HCT116 (cell line): ENCODE measurements around the gene SORCS2. TPM values are rescaled to one million over a fixed set of nuclear protein-coding genes. Genes with fewer than 3 reads are reported as not detected.

Source experiments
- ATAC-seq: fragments of 200-7000 bp; cut with Tn5 transposase; 2 replicates; pipeline ENCODE4 v1.9.1; 2020; ENCODE audit warnings: mild to moderate bottlenecking, moderate library complexity
- BruUV-seq: library from RNA; stranded (reverse); fragments of 400-500 nt; replicated peaks from 2 replicates; lab custom pipeline; 2021; lab: Mats Ljungman, UMichigan
- CTCF ChIA-PET: fragments of 300-600 bp; sonication (Branson Sonifier 250); formaldehyde crosslinking; loops from one replicate; lab custom pipeline; 2021; ENCODE audit warnings: antibody characterized with exemption; lab: Charles Lee
- POLR2A ChIA-PET: fragments of 300-600, 350-600 bp; sonication (Branson Sonifier 250); formaldehyde crosslinking; loops from one replicate; lab custom pipeline; 2021; ENCODE audit warnings: antibody characterized with exemption; lab: Charles Lee
- RAD21 ChIA-PET, 2 experiments: fragments of 300-600 bp; sonication (Branson Sonifier 250); formaldehyde crosslinking; loops; one replicate each; lab custom pipeline; 2023; ENCODE audit warnings: low total read pairs in 2 of 2; ENCODE audit not compliant: uncharacterized antibody in 2 of 2, unreplicated experiment in 2 of 2, low non-redundant PET in 1 of 2; lab: Charles Lee
- DNase-seq: peaks from one replicate; pipeline ENCODE4 v3.0.0-alpha.2; 2010; ENCODE audit warnings: low read depth, low spot score
- H2AFZ ChIP-seq: fragments of 200-600 bp; shearing (Covaris generic), sonication (generic); 2 replicates; pipeline ENCODE4 v1.6.1; 2017; ENCODE audit warnings: low read depth, mixed run types, mixed read lengths, antibody characterized with exemption, low read length; ENCODE audit not compliant: poor library complexity, severe bottlenecking
- H3K27ac ChIP-seq: 2 replicates; pipeline ENCODE4 v1.5.1; 2012; ENCODE audit warnings: low read depth, low read length
- H3K27me3 ChIP-seq: fragments of 200-600 bp; sonication (generic); 2 replicates; pipeline ENCODE4 v1.6.1; 2016; ENCODE audit warnings: mixed run types, low read length, mixed read lengths; ENCODE audit not compliant: insufficient read depth
- H3K36me3 ChIP-seq, 2 experiments: fragments of 200-500 bp in 1 of 2; fragments of 200-600 bp in 1 of 2; sonication (Bioruptor generic) in 1 of 2; sonication (generic) in 1 of 2; 2 replicates each; pipeline versions ENCODE4 v1.5.1 to v1.6.1; 2014 to 2016; ENCODE audit warnings: low read length in 2 of 2, inconsistent platforms in 1 of 2, mixed read lengths in 1 of 2, mixed run types in 1 of 2; ENCODE audit not compliant: insufficient read depth in 2 of 2, control insufficient read depth in 1 of 2
- H3K4me1 ChIP-seq, 2 experiments: fragments of 200-600 bp in 1 of 2; sonication (generic) in 1 of 2; 2 replicates each; pipeline versions ENCODE4 v1.5.1 to v1.6.1; 2012 to 2017; ENCODE audit warnings: low read length in 2 of 2, inconsistent platforms in 1 of 2, mild to moderate bottlenecking in 1 of 2, mixed read lengths in 1 of 2, mixed run types in 1 of 2, moderate library complexity in 1 of 2; ENCODE audit not compliant: insufficient read depth in 2 of 2, control insufficient read depth in 1 of 2
- H3K4me2 ChIP-seq: fragments of 200-600 bp; sonication (generic); 2 replicates; pipeline ENCODE4 v1.6.1; 2017; ENCODE audit warnings: mixed run types, low read length, mixed read lengths
- H3K4me3 ChIP-seq, 2 experiments: fragments of 200-600 bp in 1 of 2; sonication (generic) in 1 of 2; replicated peaks in 1 of 2; 2 replicates each; pipeline ENCODE4 v1.5.1; 2011 to 2016; ENCODE audit warnings: low read length in 2 of 2, control low read depth in 1 of 2, low read depth in 1 of 2, mild to moderate bottlenecking in 1 of 2, mixed read lengths in 1 of 2, mixed run types in 1 of 2
- H3K79me2 ChIP-seq: fragments of 200-600 bp; sonication (generic); 2 replicates; pipeline ENCODE4 v1.6.1; 2017; ENCODE audit warnings: mild to moderate bottlenecking, mixed run types, low read length, moderate library complexity, mixed read lengths; ENCODE audit not compliant: insufficient read depth
- H3K9ac ChIP-seq: fragments of 200-600 bp; sonication (generic); 2 replicates; pipeline ENCODE4 v1.6.1; 2016; ENCODE audit warnings: low read length, mixed read lengths
- H3K9me2 ChIP-seq: fragments of 200-600 bp; sonication (generic), shearing (Covaris generic); 2 replicates; pipeline ENCODE4 v1.6.1; 2017; ENCODE audit warnings: mixed run types, mild to moderate bottlenecking, moderate library complexity; ENCODE audit not compliant: insufficient read depth
- H3K9me3 ChIP-seq, 2 experiments: fragments of 200-500 bp in 1 of 2; fragments of 200-600 bp in 1 of 2; sonication (Bioruptor generic) in 1 of 2; sonication (generic) in 1 of 2; 2 replicates each; pipeline ENCODE4 v1.6.1; 2014 to 2017; ENCODE audit warnings: low read length in 2 of 2, mixed read lengths in 2 of 2, inconsistent platforms in 1 of 2, low read depth in 1 of 2, mild to moderate bottlenecking in 1 of 2, mixed run types in 1 of 2, moderate library complexity in 1 of 2; ENCODE audit not compliant: control insufficient read depth in 1 of 2, insufficient read depth in 1 of 2
- H4K20me1 ChIP-seq: fragments of 200-600 bp; sonication (generic), shearing (Covaris generic); 2 replicates; pipeline ENCODE4 v1.6.1; 2017; ENCODE audit warnings: mixed run types, mild to moderate bottlenecking, moderate library complexity; ENCODE audit not compliant: insufficient read depth
- CBX3 ChIP-seq: IDR thresholded peaks from 2 replicates; pipeline ENCODE4 v1.6.1; 2012; ENCODE audit warnings: low read depth
- EGR1 ChIP-seq: IDR thresholded peaks from 2 replicates; pipeline ENCODE4 v1.6.1; 2012; ENCODE audit warnings: low read depth
- POLR2AphosphoS5 ChIP-seq: IDR thresholded peaks from 2 replicates; pipeline ENCODE4 v1.6.1; 2011; ENCODE audit warnings: mild to moderate bottlenecking, low read depth, low read length, moderate library complexity
- RAD21 ChIP-seq: IDR thresholded peaks from 2 replicates; pipeline ENCODE4 v1.6.1; 2012; ENCODE audit warnings: low read depth, mild to moderate bottlenecking
- intact Hi-C: fragments of 100-400 bp; cut with micrococcal nuclease; formaldehyde crosslinking; loops from 2 replicates; pipeline ENCODE4 v1.10.0; 2022
- total RNA-seq: library from RNA; stranded (reverse); gene quantifications from one replicate; pipeline ENCODE4 v1.2.1, GENCODE V29; 2021; ENCODE audit not compliant: unreplicated experiment
- TF ChIP-seq, protein P1 (sequence below): IDR thresholded peaks from 2 replicates; pipeline ENCODE4 v1.6.1; 2012
- TF ChIP-seq, protein P2 (sequence below): IDR thresholded peaks from 2 replicates; pipeline ENCODE4 v1.6.1; 2012
- TF ChIP-seq, protein P3 (sequence below): IDR thresholded peaks from 2 replicates; pipeline ENCODE4 v1.6.1; 2012; ENCODE audit warnings: low read depth

The SORCS2 gene
- total RNA-seq, 1 experiment from 2014 or later, result 0.37 TPM

DNA sequence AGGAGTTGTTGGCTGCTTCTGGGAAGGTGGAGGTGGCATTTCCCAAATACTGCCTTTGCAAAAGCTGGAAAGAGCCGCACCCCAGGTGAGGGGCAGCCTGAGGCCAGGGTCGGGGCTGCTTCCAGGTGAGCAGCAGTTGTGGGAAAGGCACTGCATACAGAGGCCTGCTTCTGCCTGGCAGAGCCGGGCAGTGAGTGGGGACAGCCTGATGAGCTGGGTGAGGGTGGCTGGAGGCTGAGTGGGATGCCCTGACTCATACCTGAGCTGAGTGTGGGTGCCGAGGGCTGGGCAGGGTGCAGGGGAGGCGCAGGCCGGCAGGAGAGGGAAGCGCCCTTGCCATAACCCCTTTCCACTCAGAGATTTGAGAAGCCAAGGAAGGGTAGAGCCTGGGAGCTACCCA, 248.9 kb downstream of the SORCS2 start:
- DNase-seq, result no peak
- no peak overlapping the region for H3K4me2 ChIP-seq
- RAD21 ChIA-PET, result no interaction called here
- no TSS peak for BruUV-seq
- CTCF ChIA-PET, result no interaction called here
- H3K36me3 ChIP-seq, result no peaks in the 10 kb centered on the region
- no peak overlapping the region for H2AFZ ChIP-seq
- no peaks in the 10 kb centered on the region for H3K9me2 ChIP-seq
- no peaks in the 10 kb centered on the region for H3K79me2 ChIP-seq
- no peaks in the 10 kb centered on the region for H3K4me1 ChIP-seq
- TF ChIP-seq, protein P1, sequence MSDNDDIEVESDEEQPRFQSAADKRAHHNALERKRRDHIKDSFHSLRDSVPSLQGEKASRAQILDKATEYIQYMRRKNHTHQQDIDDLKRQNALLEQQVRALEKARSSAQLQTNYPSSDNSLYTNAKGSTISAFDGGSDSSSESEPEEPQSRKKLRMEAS, result no peak
- no peak for TF ChIP-seq POLR2AphosphoS5
- no peak for TF ChIP-seq EGR1
- no peak for TF ChIP-seq RAD21
- TF ChIP-seq, protein P2, sequence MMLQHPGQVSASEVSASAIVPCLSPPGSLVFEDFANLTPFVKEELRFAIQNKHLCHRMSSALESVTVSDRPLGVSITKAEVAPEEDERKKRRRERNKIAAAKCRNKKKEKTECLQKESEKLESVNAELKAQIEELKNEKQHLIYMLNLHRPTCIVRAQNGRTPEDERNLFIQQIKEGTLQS, result no peak
- TF ChIP-seq, protein P3, sequence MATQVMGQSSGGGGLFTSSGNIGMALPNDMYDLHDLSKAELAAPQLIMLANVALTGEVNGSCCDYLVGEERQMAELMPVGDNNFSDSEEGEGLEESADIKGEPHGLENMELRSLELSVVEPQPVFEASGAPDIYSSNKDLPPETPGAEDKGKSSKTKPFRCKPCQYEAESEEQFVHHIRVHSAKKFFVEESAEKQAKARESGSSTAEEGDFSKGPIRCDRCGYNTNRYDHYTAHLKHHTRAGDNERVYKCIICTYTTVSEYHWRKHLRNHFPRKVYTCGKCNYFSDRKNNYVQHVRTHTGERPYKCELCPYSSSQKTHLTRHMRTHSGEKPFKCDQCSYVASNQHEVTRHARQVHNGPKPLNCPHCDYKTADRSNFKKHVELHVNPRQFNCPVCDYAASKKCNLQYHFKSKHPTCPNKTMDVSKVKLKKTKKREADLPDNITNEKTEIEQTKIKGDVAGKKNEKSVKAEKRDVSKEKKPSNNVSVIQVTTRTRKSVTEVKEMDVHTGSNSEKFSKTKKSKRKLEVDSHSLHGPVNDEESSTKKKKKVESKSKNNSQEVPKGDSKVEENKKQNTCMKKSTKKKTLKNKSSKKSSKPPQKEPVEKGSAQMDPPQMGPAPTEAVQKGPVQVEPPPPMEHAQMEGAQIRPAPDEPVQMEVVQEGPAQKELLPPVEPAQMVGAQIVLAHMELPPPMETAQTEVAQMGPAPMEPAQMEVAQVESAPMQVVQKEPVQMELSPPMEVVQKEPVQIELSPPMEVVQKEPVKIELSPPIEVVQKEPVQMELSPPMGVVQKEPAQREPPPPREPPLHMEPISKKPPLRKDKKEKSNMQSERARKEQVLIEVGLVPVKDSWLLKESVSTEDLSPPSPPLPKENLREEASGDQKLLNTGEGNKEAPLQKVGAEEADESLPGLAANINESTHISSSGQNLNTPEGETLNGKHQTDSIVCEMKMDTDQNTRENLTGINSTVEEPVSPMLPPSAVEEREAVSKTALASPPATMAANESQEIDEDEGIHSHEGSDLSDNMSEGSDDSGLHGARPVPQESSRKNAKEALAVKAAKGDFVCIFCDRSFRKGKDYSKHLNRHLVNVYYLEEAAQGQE, result no peak
- no peak for TF ChIP-seq CBX3
- H3K4me3 ChIP-seq, result no peak overlapping the region
- intact Hi-C loops, result no loop called here
- H3K27me3 ChIP-seq, result no peaks in the 10 kb centered on the region
- H4K20me1 ChIP-seq, result no peaks in the 10 kb centered on the region
- no peak overlapping the region for H3K27ac ChIP-seq
- no peak for ATAC-seq
- POLR2A ChIA-PET, result no interaction called here
- H3K9ac ChIP-seq, result no peak overlapping the region
- H3K9me3 ChIP-seq, result no peaks in the 10 kb centered on the region
